Measurements from ENCODE around the gene ATP8A2.

ATP8A2 gene

GRCh38 chr13:26045142-26045541, 673.4 kb downstream of the ATP8A2 start:
- DNase-seq: no peak
- Histone ChIP-seq H3K9me3 (ENCODE audit: control insufficient read depth, low read length) (no peaks in the 10 kb centered on the region), H2BK120ac (ENCODE audit: low read depth, low read length) (no peak overlapping the region), H4K8ac (ENCODE audit: low read length) (no peak overlapping the region), H3K23ac (ENCODE audit: low read length in 2 of 2) (no peak overlapping the region), H2AFZ (ENCODE audit: low read depth, low read length) (no peak overlapping the region), H3K79me1 (replicated peaks; ENCODE audit: low read length, poor library complexity, severe bottlenecking) (peaks cover 2% of the 10 kb centered on the region), H2BK12ac (ENCODE audit: low read length in 2 of 2) (no peak overlapping the region), H3K18ac (ENCODE audit: low read depth in 1 of 2, low read length in 2 of 2) (no peak overlapping the region), H3K27me3 (ENCODE audit: control insufficient read depth in 1 of 2, insufficient read depth in 1 of 2, low read length in 2 of 2) (peaks cover 0 to 62% of the 10 kb centered on the region in 2 experiments), H2BK15ac (ENCODE audit: low read depth, poor library complexity, severe bottlenecking) (no peak overlapping the region), H3K4me2 (ENCODE audit: low read length, poor library complexity, severe bottlenecking) (no peak overlapping the region), H3K9ac (ENCODE audit: low read length) (no peak overlapping the region), H3K4me3 (ENCODE audit: insufficient read depth in 1 of 2, low read depth in 1 of 2, low read length in 2 of 2) (no peak overlapping the region), H3K36me3 (ENCODE audit: control insufficient read depth in 1 of 2, insufficient read depth in 2 of 2, low read depth in 1 of 2, low read length in 2 of 2) (peaks cover 0 to 21% of the 10 kb centered on the region in 2 experiments), H3K4ac (ENCODE audit: low read depth in 1 of 2, low read length in 2 of 2) (no peak overlapping the region), H3K27ac (ENCODE audit: low read length, poor library complexity, severe bottlenecking) (no peak overlapping the region), H2BK5ac (ENCODE audit: low read depth, low read length, poor library complexity, severe bottlenecking) (no peak overlapping the region), H2AK5ac (ENCODE audit: low read length, severe bottlenecking) (no peak overlapping the region), H3K4me1 (ENCODE audit: control insufficient read depth, insufficient read depth, low read depth, low read length) (peaks cover 17% of the 10 kb centered on the region), H3K14ac (ENCODE audit: low read length in 2 of 2) (no peak overlapping the region), H4K91ac (ENCODE audit: low read length) (no peak overlapping the region)
- WGBS: no CpG with 5 or more reads among the region's 2 CpGs

GRCh38 chr13:26046639-26047038, 674.9 kb downstream of the ATP8A2 start:
- H2BK12ac ChIP-seq (ENCODE audit: low read length in 2 of 2): no peak overlapping the region
- H3K27me3 ChIP-seq (ENCODE audit: control insufficient read depth in 1 of 2, insufficient read depth in 1 of 2, low read length in 2 of 2): peaks cover 0 to 71% of the 10 kb centered on the region in 2 experiments
- H2BK5ac ChIP-seq (ENCODE audit: low read depth, low read length, poor library complexity, severe bottlenecking): no peak overlapping the region
- H3K23ac ChIP-seq (ENCODE audit: low read length in 2 of 2): no peak overlapping the region
- H3K18ac ChIP-seq (ENCODE audit: low read depth in 1 of 2, low read length in 2 of 2): no peak overlapping the region
- H2BK120ac ChIP-seq (ENCODE audit: low read depth, low read length): no peak overlapping the region
- H3K79me1 ChIP-seq (replicated peaks; ENCODE audit: low read length, poor library complexity, severe bottlenecking): peaks cover 2% of the 10 kb centered on the region
- no peak overlapping the region for H4K8ac ChIP-seq (ENCODE audit: low read length)
- no peak overlapping the region for H2AK5ac ChIP-seq (ENCODE audit: low read length, severe bottlenecking)
- no peak for DNase-seq
- H2BK15ac ChIP-seq (ENCODE audit: low read depth, poor library complexity, severe bottlenecking): no peak overlapping the region
- H3K4ac ChIP-seq (ENCODE audit: low read depth in 1 of 2, low read length in 2 of 2): no peak overlapping the region
- no peak overlapping the region for H4K91ac ChIP-seq (ENCODE audit: low read length)
- 95% methylated on average over 16 of the region's 16 CpGs for WGBS
- H3K27ac ChIP-seq (ENCODE audit: low read length, poor library complexity, severe bottlenecking): no peak overlapping the region
- peaks cover 19% of the 10 kb centered on the region for H3K4me1 ChIP-seq (ENCODE audit: control insufficient read depth, insufficient read depth, low read depth, low read length)
- no peak overlapping the region for H3K14ac ChIP-seq (ENCODE audit: low read length in 2 of 2)
- peak overlapping the region; percentile 44 for H3K4me2 ChIP-seq (ENCODE audit: low read length, poor library complexity, severe bottlenecking)
- peak overlapping the region in 1 of 2 experiments; percentile 21 for H3K4me3 ChIP-seq (ENCODE audit: insufficient read depth in 1 of 2, low read depth in 1 of 2, low read length in 2 of 2)
- no peaks in the 10 kb centered on the region for H3K9me3 ChIP-seq (ENCODE audit: control insufficient read depth, low read length)
- H3K36me3 ChIP-seq (ENCODE audit: control insufficient read depth in 1 of 2, insufficient read depth in 2 of 2, low read depth in 1 of 2, low read length in 2 of 2): peaks cover 0 to 28% of the 10 kb centered on the region in 2 experiments
- H3K9ac ChIP-seq (ENCODE audit: low read length): no peak overlapping the region
- H2AFZ ChIP-seq (ENCODE audit: low read depth, low read length): no peak overlapping the region

GRCh38 chr13:26047040-26047439, 675.3 kb downstream of the ATP8A2 start:
- Histone ChIP-seq H3K36me3 (ENCODE audit: control insufficient read depth in 1 of 2, insufficient read depth in 2 of 2, low read depth in 1 of 2, low read length in 2 of 2) (peaks cover 0 to 28% of the 10 kb centered on the region in 2 experiments), H3K27ac (ENCODE audit: low read length, poor library complexity, severe bottlenecking) (no peak overlapping the region), H3K79me1 (replicated peaks; ENCODE audit: low read length, poor library complexity, severe bottlenecking) (peaks cover 2% of the 10 kb centered on the region), H3K27me3 (ENCODE audit: control insufficient read depth in 1 of 2, insufficient read depth in 1 of 2, low read length in 2 of 2) (peaks cover 0 to 67% of the 10 kb centered on the region in 2 experiments), H2AK5ac (ENCODE audit: low read length, severe bottlenecking) (no peak overlapping the region), H2BK120ac (ENCODE audit: low read depth, low read length) (no peak overlapping the region), H3K4me2 (ENCODE audit: low read length, poor library complexity, severe bottlenecking) (peak overlapping the region; percentile 82), H2BK15ac (ENCODE audit: low read depth, poor library complexity, severe bottlenecking) (no peak overlapping the region), H3K9me3 (ENCODE audit: control insufficient read depth, low read length) (no peaks in the 10 kb centered on the region), H2BK5ac (ENCODE audit: low read depth, low read length, poor library complexity, severe bottlenecking) (no peak overlapping the region), H2AFZ (ENCODE audit: low read depth, low read length) (no peak overlapping the region), H3K4me1 (ENCODE audit: control insufficient read depth, insufficient read depth, low read depth, low read length) (peaks cover 19% of the 10 kb centered on the region), H3K23ac (ENCODE audit: low read length in 2 of 2) (no peak overlapping the region), H4K8ac (ENCODE audit: low read length) (no peak overlapping the region), H3K9ac (ENCODE audit: low read length) (no peak overlapping the region), H3K4me3 (ENCODE audit: insufficient read depth in 1 of 2, low read depth in 1 of 2, low read length in 2 of 2) (no peak overlapping the region), H3K4ac (ENCODE audit: low read depth in 1 of 2, low read length in 2 of 2) (no peak overlapping the region), H4K91ac (ENCODE audit: low read length) (no peak overlapping the region), H3K18ac (ENCODE audit: low read depth in 1 of 2, low read length in 2 of 2) (no peak overlapping the region), H3K14ac (ENCODE audit: low read length in 2 of 2) (no peak overlapping the region), H2BK12ac (ENCODE audit: low read length in 2 of 2) (no peak overlapping the region)
- DNase-seq: no peak
- WGBS: 88% methylated on average over 4 of the region's 4 CpGs

GRCh38 chr13:26048741-26049140, 677.0 kb downstream of the ATP8A2 start:
- H2AFZ ChIP-seq (ENCODE audit: low read depth, low read length): no peak overlapping the region
- peaks cover 2% of the 10 kb centered on the region for H3K79me1 ChIP-seq (replicated peaks; ENCODE audit: low read length, poor library complexity, severe bottlenecking)
- peaks cover 22% of the 10 kb centered on the region for H3K4me1 ChIP-seq (ENCODE audit: control insufficient read depth, insufficient read depth, low read depth, low read length)
- no peaks in the 10 kb centered on the region for H3K9me3 ChIP-seq (ENCODE audit: control insufficient read depth, low read length)
- no peak overlapping the region for H2BK5ac ChIP-seq (ENCODE audit: low read depth, low read length, poor library complexity, severe bottlenecking)
- peak overlapping the region; percentile 96 for H3K27ac ChIP-seq (ENCODE audit: low read length, poor library complexity, severe bottlenecking)
- H3K36me3 ChIP-seq (ENCODE audit: control insufficient read depth in 1 of 2, insufficient read depth in 2 of 2, low read depth in 1 of 2, low read length in 2 of 2): peaks cover 0 to 28% of the 10 kb centered on the region in 2 experiments
- WGBS: 79% methylated on average over 3 of the region's 4 CpGs
- H4K8ac ChIP-seq (ENCODE audit: low read length): no peak overlapping the region
- peak overlapping the region; percentile 82 for H3K4me2 ChIP-seq (ENCODE audit: low read length, poor library complexity, severe bottlenecking)
- H3K14ac ChIP-seq (ENCODE audit: low read length in 2 of 2): no peak overlapping the region
- H3K27me3 ChIP-seq (ENCODE audit: control insufficient read depth in 1 of 2, insufficient read depth in 1 of 2, low read length in 2 of 2): peaks cover 0 to 76% of the 10 kb centered on the region in 2 experiments
- H4K91ac ChIP-seq (ENCODE audit: low read length): no peak overlapping the region
- H2BK12ac ChIP-seq (ENCODE audit: low read length in 2 of 2): no peak overlapping the region
- no peak overlapping the region for H2BK15ac ChIP-seq (ENCODE audit: low read depth, poor library complexity, severe bottlenecking)
- H3K9ac ChIP-seq (ENCODE audit: low read length): no peak overlapping the region
- no peak overlapping the region for H2AK5ac ChIP-seq (ENCODE audit: low read length, severe bottlenecking)
- no peak overlapping the region for H3K23ac ChIP-seq (ENCODE audit: low read length in 2 of 2)
- DNase-seq: no peak
- no peak overlapping the region for H3K4ac ChIP-seq (ENCODE audit: low read depth in 1 of 2, low read length in 2 of 2)
- no peak overlapping the region for H3K18ac ChIP-seq (ENCODE audit: low read depth in 1 of 2, low read length in 2 of 2)
- no peak overlapping the region for H2BK120ac ChIP-seq (ENCODE audit: low read depth, low read length)
- H3K4me3 ChIP-seq (ENCODE audit: insufficient read depth in 1 of 2, low read depth in 1 of 2, low read length in 2 of 2): peak overlapping the region in 1 of 2 experiments; percentile 45
